GM18526 (cell line): Measurements from ENCODE around the gene S100Z.

Experiments used
- POLR2A ChIP-seq: IDR thresholded peaks from 3 replicates; pipeline ENCODE4 v1.6.1; 2011; ENCODE audit not compliant: insufficient read length; ENCODE audit errors: extremely low read depth

Gene S100Z

GRCh38 chr5:76819851-76820525 is 29.8 kb upstream of the S100Z start:
- TF ChIP-seq POLR2A = no peak

GRCh38 chr5:76820526-76820890 is 29.3 kb upstream of the S100Z start:
- TF ChIP-seq POLR2A = no peak

DNA sequence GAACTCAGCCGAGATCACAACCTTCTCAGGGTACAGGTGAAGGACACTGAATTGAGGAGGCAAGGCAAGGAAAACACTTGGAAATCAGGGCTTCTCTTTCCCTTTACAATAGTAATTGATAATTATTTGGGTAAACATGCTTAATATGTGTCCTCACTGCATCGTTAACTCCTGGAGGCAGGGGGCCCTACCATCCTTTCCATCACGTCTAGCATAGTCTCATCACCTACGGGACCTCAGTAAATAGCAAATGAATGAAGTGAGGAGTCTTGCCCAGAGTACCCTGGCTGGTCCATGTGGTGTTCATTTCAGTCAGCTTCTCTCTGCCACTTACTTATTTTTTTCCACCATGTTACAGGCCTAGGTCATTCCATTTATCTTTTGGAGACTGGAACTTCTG is 28.7 kb upstream of the S100Z start:
- TF ChIP-seq POLR2A = no peak

DNA sequence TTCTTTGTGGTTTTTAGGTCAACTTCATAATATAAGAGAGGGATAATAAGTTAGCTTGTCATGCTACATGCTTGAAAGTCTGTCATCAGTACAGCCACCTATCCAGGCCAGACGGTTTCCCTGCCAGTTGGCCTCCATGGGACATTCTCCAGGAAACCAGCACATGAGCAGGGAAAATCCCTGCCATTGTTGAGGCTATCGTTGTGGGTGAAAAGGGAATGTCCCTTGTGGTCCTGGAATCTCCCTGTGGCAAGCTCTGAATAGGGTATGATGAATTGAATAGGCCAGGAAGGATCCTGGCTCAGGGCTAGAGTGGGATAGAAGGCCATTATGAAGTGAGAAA is 18.7 kb upstream of the S100Z start:
- no peak for TF ChIP-seq POLR2A

- no peak for TF ChIP-seq POLR2A
Observed at GRCh38 chr5:76836181-76836580, 13.6 kb upstream of the S100Z start.

DNA sequence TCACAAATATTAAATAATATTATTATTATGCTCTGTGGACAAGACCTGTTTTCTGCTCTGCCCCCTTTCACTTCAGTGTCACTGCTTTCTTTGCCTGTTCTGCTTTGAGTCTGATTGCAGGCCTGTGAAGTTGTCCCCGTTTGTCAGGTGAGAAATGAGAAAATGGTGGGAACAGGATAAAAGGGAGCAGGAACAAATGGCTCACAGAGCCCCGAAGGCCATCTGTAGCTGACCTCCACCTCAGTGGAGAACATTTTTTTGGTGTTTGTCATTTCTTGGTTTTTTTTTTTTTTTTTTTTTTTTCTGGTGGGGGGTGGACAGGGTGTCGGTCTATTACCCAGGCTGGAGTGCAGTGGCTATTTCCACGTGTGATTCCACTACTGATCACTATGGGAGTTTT is 13.2 kb upstream of the S100Z start:
- no peak for TF ChIP-seq POLR2A

DNA sequence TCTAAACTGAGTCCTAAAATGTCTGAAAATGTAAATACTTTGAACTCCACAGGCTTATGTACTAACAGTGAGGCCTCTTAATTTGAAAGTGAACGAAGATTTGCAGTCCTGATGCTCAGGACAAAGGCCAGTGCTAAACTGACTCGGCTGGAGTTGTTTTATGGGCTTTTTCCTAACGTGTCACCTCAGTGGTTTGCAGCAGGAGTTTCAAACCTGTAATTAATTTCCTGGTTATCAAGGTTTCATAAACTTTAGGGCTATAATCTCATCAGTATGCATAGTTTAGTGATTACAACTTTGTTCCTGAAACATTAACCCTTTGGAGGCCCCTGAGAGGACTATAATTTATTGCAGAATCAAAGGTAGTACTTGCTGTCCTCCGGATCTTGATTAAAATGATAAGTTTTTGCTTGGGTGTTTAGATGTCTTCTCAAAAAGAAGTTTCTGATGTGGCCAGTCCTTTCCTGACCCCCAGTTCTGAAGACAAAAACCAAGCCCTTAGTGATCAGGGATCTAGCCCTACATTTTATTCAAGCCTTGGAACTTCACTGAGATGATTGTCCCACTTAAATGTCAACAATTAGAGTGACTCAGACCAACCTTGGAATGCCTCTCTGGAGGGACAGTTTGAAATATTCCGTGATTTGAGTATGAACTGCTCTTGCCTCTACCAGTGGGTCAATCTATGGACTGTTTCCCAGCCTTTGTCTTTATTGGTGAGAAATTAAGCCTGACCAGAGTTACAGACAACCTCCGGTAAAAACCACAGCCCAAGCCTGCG is 11.1 kb upstream of the S100Z start:
- TF ChIP-seq POLR2A = no peak

DNA sequence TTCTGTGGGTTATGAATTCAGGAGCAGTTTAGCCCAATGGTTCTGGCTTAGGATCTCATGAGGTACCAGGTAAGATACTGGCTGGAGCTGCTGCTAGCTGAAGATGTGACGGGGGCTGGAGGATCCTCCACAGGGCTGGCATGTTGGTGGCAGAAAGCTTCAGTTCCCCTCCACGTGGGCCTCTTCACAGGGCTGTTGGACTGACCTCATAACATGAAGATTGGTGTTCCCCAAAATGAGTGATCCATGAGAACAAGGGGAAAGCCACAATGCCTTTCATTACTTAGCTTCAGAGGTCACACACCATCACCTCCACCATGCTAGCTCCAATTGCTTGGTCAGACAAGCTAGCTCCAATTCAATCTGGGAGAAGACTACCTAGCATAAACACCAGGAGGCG is 8.5 kb upstream of the S100Z start:
- no peak for TF ChIP-seq POLR2A

GRCh38 chr5:76845890-76846289 is 3.9 kb upstream of the S100Z start:
- TF ChIP-seq POLR2A = no peak

- no peak for TF ChIP-seq POLR2A
Observed at GRCh38 chr5:76850543-76851145, 830 bp downstream of the S100Z start.

DNA sequence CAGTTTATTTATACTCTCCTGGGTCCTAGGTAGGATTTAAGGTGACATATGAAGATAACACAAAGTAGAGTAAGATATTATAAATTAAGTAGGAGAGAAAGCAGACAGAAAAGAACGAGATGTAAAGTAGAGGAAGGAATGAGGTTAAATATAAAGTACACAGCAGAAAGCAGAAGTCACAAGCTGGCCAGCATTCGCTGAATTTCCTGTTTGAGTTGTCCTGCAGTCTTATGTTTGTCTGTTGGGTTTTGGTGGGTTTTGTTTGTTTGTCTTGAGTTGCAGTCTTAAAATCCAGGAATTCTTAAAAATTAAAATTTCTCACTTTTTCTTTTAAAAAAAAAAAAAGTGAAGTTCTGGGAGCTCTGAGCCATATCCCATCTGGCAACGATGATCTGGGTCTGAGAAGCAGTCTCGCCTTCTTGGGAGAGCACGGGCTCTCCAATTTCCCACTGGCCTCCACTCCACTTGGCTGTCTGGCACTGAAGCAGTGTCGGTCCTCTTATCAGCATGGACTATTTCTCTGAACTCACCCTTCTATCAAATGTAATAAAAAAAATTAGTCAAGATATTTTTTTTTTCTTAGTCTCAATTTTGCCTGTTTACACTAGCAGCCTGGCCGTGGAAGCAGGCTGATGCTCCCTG is 2.0 kb downstream of the S100Z start:
- no peak for TF ChIP-seq POLR2A

GRCh38 chr5:76852772-76853171 is 3.0 kb downstream of the S100Z start:
- no peak for TF ChIP-seq POLR2A

- no peak for TF ChIP-seq POLR2A
Observed at GRCh38 chr5:76854644-76855043, 4.8 kb downstream of the S100Z start.

DNA sequence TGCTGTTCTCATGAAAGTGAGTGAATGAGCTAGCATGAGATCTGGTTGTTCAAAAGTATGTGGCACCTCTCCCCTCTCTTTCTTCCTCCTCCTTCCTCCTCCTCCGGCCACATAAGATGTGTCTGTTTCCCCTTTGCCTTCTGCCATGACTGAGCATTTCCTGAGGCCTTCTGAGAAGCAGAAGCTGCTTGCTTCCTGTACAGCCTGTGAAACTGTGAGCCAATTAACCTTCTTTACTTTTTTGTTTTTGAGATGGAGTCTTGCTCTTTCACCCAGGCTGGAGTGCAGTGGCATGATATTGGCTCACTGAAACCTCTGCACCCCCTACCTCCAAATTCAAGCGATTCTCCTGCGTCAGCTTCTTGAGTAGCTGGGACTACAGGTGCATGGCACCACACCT is 6.1 kb downstream of the S100Z start:
- TF ChIP-seq POLR2A = no peak

DNA sequence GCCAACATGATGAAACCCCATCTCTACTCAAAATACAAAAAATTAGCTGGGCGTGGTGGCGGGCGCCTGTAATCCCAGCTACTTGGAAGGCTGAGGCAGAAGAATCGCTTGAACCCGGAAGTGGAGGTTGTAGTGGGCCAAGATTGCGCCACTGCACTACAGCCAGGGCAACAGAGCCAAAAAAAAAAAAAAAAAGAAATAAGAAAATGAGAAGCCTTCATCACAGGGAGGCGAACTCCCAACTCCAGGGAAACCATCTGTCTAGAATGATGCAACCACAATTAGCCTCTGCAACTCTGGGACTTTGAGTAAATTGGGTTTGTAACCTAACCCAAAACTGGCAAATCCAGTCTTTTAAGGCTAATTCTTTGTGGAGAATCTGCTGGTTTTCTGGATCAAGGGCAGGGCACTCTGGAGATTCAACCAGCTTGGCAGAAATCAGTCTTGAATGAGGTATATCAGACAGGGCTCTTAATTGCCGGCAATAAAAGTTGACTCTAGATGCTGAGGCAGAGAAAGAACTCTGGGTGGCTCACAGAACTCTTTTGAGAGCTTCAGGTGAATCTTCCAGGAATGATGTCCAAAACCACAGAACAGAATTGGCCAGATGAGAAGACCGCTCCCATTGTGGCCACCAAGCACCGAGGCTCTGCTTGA is 9.9 kb downstream of the S100Z start:
- TF ChIP-seq POLR2A = no peak
